ENCODE measurements around the gene CDKAL1. TPM values are rescaled to one million over a fixed set of nuclear protein-coding genes. Genes with fewer than 3 reads are reported as not detected.

CDKAL1 gene
- total and polyA plus RNA-seq, 3 experiments from 2014 or later = 26.7 to 30.2 (median 29.6) TPM

DNA sequence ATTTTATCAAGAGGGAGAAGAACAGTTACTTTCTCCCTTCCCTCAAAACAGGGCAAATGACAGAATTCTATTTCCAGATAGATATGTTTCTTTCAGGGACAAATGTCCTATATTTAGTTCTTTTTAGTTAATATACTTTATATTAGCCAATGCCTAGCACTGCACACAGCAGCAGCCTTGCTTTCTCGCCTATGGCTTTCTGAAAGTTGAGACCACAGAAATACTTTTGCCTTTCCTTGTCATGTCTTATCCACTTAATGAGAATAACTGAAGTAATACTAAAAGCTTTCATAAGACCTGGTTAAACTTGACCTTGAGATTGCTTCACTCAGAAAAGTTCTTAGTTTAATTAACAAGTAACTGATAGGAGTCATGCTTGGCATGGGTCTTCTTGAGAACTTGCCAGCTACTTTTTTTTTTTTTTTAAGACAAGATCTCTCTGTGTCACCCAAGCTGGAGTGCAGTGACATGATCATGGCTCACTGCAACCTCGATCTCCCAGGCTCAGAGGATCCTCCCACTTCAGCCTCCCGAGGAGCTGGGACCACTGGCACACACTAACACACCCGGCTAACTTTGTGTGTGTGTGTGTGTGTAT is 159.3 kb downstream of the CDKAL1 start:
- no peaks in the 10 kb centered on the region for H3K9me3 ChIP-seq (ENCODE audit: low read length)
- ChIA-PET POLR2A (no interaction called here), CTCF (no interaction called here)
- H3K36me3 Mint-ChIP-seq = peaks cover 0 to 9% (median 3%) of the 10 kb centered on the region in 3 donors
- H3K4me3 ChIP-seq (ENCODE audit: low read length) = no peak overlapping the region
- no peaks in the 10 kb centered on the region for H3K36me3 ChIP-seq (ENCODE audit: insufficient read depth, low read length)
- H3K9me3 Mint-ChIP-seq = no peaks in the 10 kb centered on the region
- H3K4me3 Mint-ChIP-seq = no peak overlapping the region
- no peaks in the 10 kb centered on the region for H3K27me3 Mint-ChIP-seq
- H3K27me3 ChIP-seq (ENCODE audit: insufficient read depth, low read length, poor library complexity, severe bottlenecking) = no peaks in the 10 kb centered on the region
- H3K27ac Mint-ChIP-seq = peak overlapping the region in 1 of 8 donors; percentile 28
- H3K4me1 ChIP-seq (ENCODE audit: insufficient read depth, low read length) = peaks cover 6% of the 10 kb centered on the region
- DNase-seq = no peak
- H3K4me1 Mint-ChIP-seq = peaks cover 35 to 46% (median 41%) of the 10 kb centered on the region in 3 donors
- H3K27ac ChIP-seq (ENCODE audit: low read depth, low read length) = no peak overlapping the region

GRCh38 chr6:20696676-20697075 is 162.4 kb downstream of the CDKAL1 start:
- Mint-ChIP-seq H3K4me1 (peaks cover 21 to 37% (median 31%) of the 10 kb centered on the region in 3 donors), H3K9me3 (no peaks in the 10 kb centered on the region), H3K27me3 (no peaks in the 10 kb centered on the region), H3K4me3 (no peak overlapping the region), H3K36me3 (peaks cover 1 to 12% (median 2%) of the 10 kb centered on the region in 3 donors), H3K27ac (no peak overlapping the region)
- no peaks in the 10 kb centered on the region for H3K4me1 ChIP-seq (ENCODE audit: insufficient read depth, low read length)
- no peaks in the 10 kb centered on the region for H3K9me3 ChIP-seq (ENCODE audit: low read length)
- ChIA-PET CTCF (no interaction called here), POLR2A (no interaction called here)
- no peak overlapping the region for H3K4me3 ChIP-seq (ENCODE audit: low read length)
- H3K36me3 ChIP-seq (ENCODE audit: insufficient read depth, low read length) = no peaks in the 10 kb centered on the region
- no peak overlapping the region for H3K27ac ChIP-seq (ENCODE audit: low read depth, low read length)
- DNase-seq = no peak
- no peaks in the 10 kb centered on the region for H3K27me3 ChIP-seq (ENCODE audit: insufficient read depth, low read length, poor library complexity, severe bottlenecking)

DNA sequence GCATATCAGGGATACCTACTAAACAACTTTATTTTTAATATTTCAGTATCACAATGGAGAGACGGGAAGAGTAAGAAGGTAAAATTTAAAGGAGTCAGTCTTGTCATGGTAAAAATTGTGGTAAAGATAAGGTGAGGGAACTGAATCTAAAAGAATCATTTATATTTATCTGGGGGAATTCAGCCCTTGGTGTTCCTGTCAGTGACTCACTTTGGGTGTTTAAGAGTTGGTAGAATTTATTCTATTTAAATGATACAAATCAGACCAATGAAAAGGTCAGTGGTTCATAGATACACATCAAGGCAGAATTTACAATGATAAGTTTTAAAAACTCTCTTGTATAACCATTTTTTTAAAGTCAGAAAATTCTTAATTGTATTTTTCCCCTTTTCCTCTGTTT is 164.4 kb downstream of the CDKAL1 start:
- no peak for DNase-seq
- CTCF ChIA-PET = no interaction called here
- POLR2A ChIA-PET = no interaction called here
- H3K4me1 ChIP-seq (ENCODE audit: insufficient read depth, low read length) = no peaks in the 10 kb centered on the region
- H3K27ac ChIP-seq (ENCODE audit: low read depth, low read length) = no peak overlapping the region
- Mint-ChIP-seq H3K27ac (no peak overlapping the region), H3K36me3 (peaks cover 1 to 13% (median 6%) of the 10 kb centered on the region in 3 donors), H3K4me1 (peaks cover 26 to 47% (median 38%) of the 10 kb centered on the region in 3 donors), H3K4me3 (no peak overlapping the region), H3K9me3 (no peaks in the 10 kb centered on the region), H3K27me3 (no peaks in the 10 kb centered on the region)
- H3K27me3 ChIP-seq (ENCODE audit: insufficient read depth, low read length, poor library complexity, severe bottlenecking) = no peaks in the 10 kb centered on the region
- no peak overlapping the region for H3K4me3 ChIP-seq (ENCODE audit: low read length)
- no peaks in the 10 kb centered on the region for H3K36me3 ChIP-seq (ENCODE audit: insufficient read depth, low read length)
- H3K9me3 ChIP-seq (ENCODE audit: low read length) = no peaks in the 10 kb centered on the region

DNA sequence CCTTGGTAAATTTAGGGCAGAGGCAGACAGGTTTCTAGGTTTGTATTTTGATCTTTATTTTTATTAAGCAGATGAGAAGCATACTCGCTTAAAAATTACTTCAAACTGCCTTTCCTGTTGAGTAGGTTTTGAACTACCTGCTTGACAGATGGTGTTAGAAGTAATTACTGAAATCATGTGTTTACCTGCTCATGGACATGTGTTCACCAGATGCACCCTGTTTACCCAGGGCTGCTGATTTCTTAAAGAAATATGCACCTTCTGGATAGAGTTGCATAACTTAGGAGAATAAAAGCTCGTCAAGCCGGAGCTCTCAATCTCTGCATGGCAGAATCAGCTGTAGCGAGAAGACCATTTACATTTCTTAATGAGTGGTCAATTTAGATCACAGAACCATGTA is 165.1 kb downstream of the CDKAL1 start:
- POLR2A ChIA-PET = no interaction called here
- no peak overlapping the region for H3K27ac ChIP-seq (ENCODE audit: low read depth, low read length)
- no peaks in the 10 kb centered on the region for H3K27me3 Mint-ChIP-seq
- DNase-seq = no peak
- H3K4me3 Mint-ChIP-seq = no peak overlapping the region
- H3K9me3 ChIP-seq (ENCODE audit: low read length) = no peaks in the 10 kb centered on the region
- peaks cover 1 to 13% (median 6%) of the 10 kb centered on the region in 3 donors for H3K36me3 Mint-ChIP-seq
- H3K4me3 ChIP-seq (ENCODE audit: low read length) = no peak overlapping the region
- no peaks in the 10 kb centered on the region for H3K4me1 ChIP-seq (ENCODE audit: insufficient read depth, low read length)
- CTCF ChIA-PET = no interaction called here
- peak overlapping the region in 1 of 8 donors; percentile 19 for H3K27ac Mint-ChIP-seq
- no peaks in the 10 kb centered on the region for H3K36me3 ChIP-seq (ENCODE audit: insufficient read depth, low read length)
- H3K27me3 ChIP-seq (ENCODE audit: insufficient read depth, low read length, poor library complexity, severe bottlenecking) = no peaks in the 10 kb centered on the region
- H3K9me3 Mint-ChIP-seq = no peaks in the 10 kb centered on the region
- H3K4me1 Mint-ChIP-seq = peaks cover 31 to 51% (median 43%) of the 10 kb centered on the region in 3 donors

- ChIA-PET CTCF (no interaction called here), POLR2A (no interaction called here)
- H3K36me3 ChIP-seq (ENCODE audit: insufficient read depth, low read length) = no peaks in the 10 kb centered on the region
- no peaks in the 10 kb centered on the region for H3K4me1 ChIP-seq (ENCODE audit: insufficient read depth, low read length)
- H3K4me3 Mint-ChIP-seq = no peak overlapping the region
- H3K27me3 ChIP-seq (ENCODE audit: insufficient read depth, low read length, poor library complexity, severe bottlenecking) = no peaks in the 10 kb centered on the region
- no peak overlapping the region for H3K27ac Mint-ChIP-seq
- no peak overlapping the region for H3K27ac ChIP-seq (ENCODE audit: low read depth, low read length)
- peaks cover 1 to 11% (median 6%) of the 10 kb centered on the region in 3 donors for H3K36me3 Mint-ChIP-seq
- peaks cover 34 to 48% (median 42%) of the 10 kb centered on the region in 3 donors for H3K4me1 Mint-ChIP-seq
- DNase-seq = no peak
- H3K27me3 Mint-ChIP-seq = no peaks in the 10 kb centered on the region
- H3K4me3 ChIP-seq (ENCODE audit: low read length) = no peak overlapping the region
- no peaks in the 10 kb centered on the region for H3K9me3 Mint-ChIP-seq
- no peaks in the 10 kb centered on the region for H3K9me3 ChIP-seq (ENCODE audit: low read length)
These were observed 166.1 kb downstream of the CDKAL1 start for GRCh38 chr6:20700375-20700774.

- Mint-ChIP-seq H3K27me3 (no peaks in the 10 kb centered on the region), H3K4me1 (peaks cover 43 to 63% (median 62%) of the 10 kb centered on the region in 3 donors), H3K4me3 (no peak overlapping the region), H3K27ac (peak overlapping the region in 1 of 8 donors; percentile 47), H3K9me3 (no peaks in the 10 kb centered on the region), H3K36me3 (peaks cover 1 to 11% (median 6%) of the 10 kb centered on the region in 3 donors)
- POLR2A ChIA-PET = no interaction called here
- CTCF ChIA-PET = no interaction called here
- Histone ChIP-seq H3K36me3 (ENCODE audit: insufficient read depth, low read length) (no peaks in the 10 kb centered on the region), H3K9me3 (ENCODE audit: low read length) (no peaks in the 10 kb centered on the region), H3K27ac (ENCODE audit: low read depth, low read length) (no peak overlapping the region), H3K27me3 (ENCODE audit: insufficient read depth, low read length, poor library complexity, severe bottlenecking) (no peaks in the 10 kb centered on the region), H3K4me3 (ENCODE audit: low read length) (no peak overlapping the region), H3K4me1 (ENCODE audit: insufficient read depth, low read length) (no peaks in the 10 kb centered on the region)
- no peak for DNase-seq
These were observed 168.1 kb downstream of the CDKAL1 start for GRCh38 chr6:20702366-20702765.

GRCh38 chr6:20703049-20703448 is 168.8 kb downstream of the CDKAL1 start:
- Mint-ChIP-seq H3K27ac (no peak overlapping the region), H3K4me1 (peaks cover 42 to 65% (median 58%) of the 10 kb centered on the region in 3 donors), H3K27me3 (no peaks in the 10 kb centered on the region), H3K36me3 (peaks cover 1 to 8% (median 6%) of the 10 kb centered on the region in 3 donors), H3K9me3 (no peaks in the 10 kb centered on the region), H3K4me3 (peak overlapping the region in 1 of 7 donors; percentile 13)
- DNase-seq = no peak
- ChIA-PET POLR2A (no interaction called here), CTCF (no interaction called here)
- no peaks in the 10 kb centered on the region for H3K27me3 ChIP-seq (ENCODE audit: insufficient read depth, low read length, poor library complexity, severe bottlenecking)
- H3K27ac ChIP-seq (ENCODE audit: low read depth, low read length) = no peak overlapping the region
- no peak overlapping the region for H3K4me3 ChIP-seq (ENCODE audit: low read length)
- H3K36me3 ChIP-seq (ENCODE audit: insufficient read depth, low read length) = no peaks in the 10 kb centered on the region
- no peaks in the 10 kb centered on the region for H3K9me3 ChIP-seq (ENCODE audit: low read length)
- H3K4me1 ChIP-seq (ENCODE audit: insufficient read depth, low read length) = no peaks in the 10 kb centered on the region

GRCh38 chr6:20704325-20705025 is 170.2 kb downstream of the CDKAL1 start:
- Mint-ChIP-seq H3K36me3 (peaks cover 1 to 6% (median 4%) of the 10 kb centered on the region in 3 donors), H3K27ac (peak overlapping the region in 1 of 8 donors; percentile 56), H3K4me1 (peaks cover 48 to 69% (median 61%) of the 10 kb centered on the region in 3 donors), H3K4me3 (peak overlapping the region in 1 of 7 donors; percentile 0), H3K9me3 (no peaks in the 10 kb centered on the region), H3K27me3 (no peaks in the 10 kb centered on the region)
- Histone ChIP-seq H3K27ac (ENCODE audit: low read depth, low read length) (no peak overlapping the region), H3K4me1 (ENCODE audit: insufficient read depth, low read length) (no peaks in the 10 kb centered on the region), H3K9me3 (ENCODE audit: low read length) (no peaks in the 10 kb centered on the region), H3K27me3 (ENCODE audit: insufficient read depth, low read length, poor library complexity, severe bottlenecking) (no peaks in the 10 kb centered on the region), H3K4me3 (ENCODE audit: low read length) (no peak overlapping the region), H3K36me3 (ENCODE audit: insufficient read depth, low read length) (no peaks in the 10 kb centered on the region)
- no peak for DNase-seq
- ChIA-PET CTCF (no interaction called here), POLR2A (no interaction called here)

Data from CD8-positive, alpha-beta memory T cell (primary cell).